Uterus (tissue), 2 donors: Measurements from ENCODE around the gene CORO7.

ENCODE experiments used
- CTCF ChIP-seq, 4 experiments: fragments of 200-600 bp in 2 of 4; fragments of 450-650 bp in 2 of 4; sonication (generic) in 2 of 4; IDR thresholded peaks; one replicate each; pipeline ENCODE4 v1.5.1; 2016 to 2019; ENCODE audit warnings: antibody characterized with exemption in 4 of 4, mild to moderate bottlenecking in 2 of 4, moderate library complexity in 1 of 4
- POLR2A ChIP-seq, 2 donors: fragments of 450-650 bp; IDR thresholded peaks; one replicate each; pipeline ENCODE4 v1.6.1; 2016; ENCODE audit warnings: antibody characterized with exemption in 2 of 2, mild to moderate bottlenecking in 1 of 2, moderate library complexity in 1 of 2

- TF ChIP-seq CTCF (IDR thresholded peaks at IDR 0.05) (peak; percentile 94 to 99 (median 99)), POLR2A (IDR thresholded peaks at IDR 0.05) (peak in 1 of 2 donors; percentile 26)
These were observed 57.4 kb downstream of the CORO7 start for GRCh38 chr16:4358831-4359561.
